Measurements from ENCODE around the gene PHOX2B.
"Not testable (repeated sequence)": the region's sequence is repeated elsewhere in the genome, so short reads cannot be mapped to it uniquely, and the experiment has no call there.

DNA sequence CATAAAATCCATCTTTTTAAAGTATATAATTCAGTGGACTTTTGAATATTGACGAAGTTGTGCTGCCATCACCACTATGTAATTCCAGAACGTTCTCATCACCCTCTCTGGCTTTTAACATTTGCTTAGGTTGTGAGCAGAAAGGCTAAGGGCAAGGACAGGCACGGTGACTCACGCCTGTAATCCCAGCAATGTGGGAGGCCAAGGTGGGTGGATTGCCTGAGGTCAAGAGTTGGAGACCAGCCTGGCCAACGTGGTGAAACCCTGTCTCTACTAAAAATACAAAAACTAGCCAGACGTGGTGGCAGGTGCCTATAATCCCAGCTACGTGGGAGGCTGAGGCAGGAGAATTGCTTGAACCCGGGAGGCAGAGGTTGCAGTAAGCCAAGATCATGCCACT lies 11.0 kb downstream of the PHOX2B start:
- not testable (repeated sequence) for TF ChIP-seq POLR2AphosphoS5, POLR2A (IDR thresholded peaks at IDR 0.05)
- TF ChIP-seq, protein P1, sequence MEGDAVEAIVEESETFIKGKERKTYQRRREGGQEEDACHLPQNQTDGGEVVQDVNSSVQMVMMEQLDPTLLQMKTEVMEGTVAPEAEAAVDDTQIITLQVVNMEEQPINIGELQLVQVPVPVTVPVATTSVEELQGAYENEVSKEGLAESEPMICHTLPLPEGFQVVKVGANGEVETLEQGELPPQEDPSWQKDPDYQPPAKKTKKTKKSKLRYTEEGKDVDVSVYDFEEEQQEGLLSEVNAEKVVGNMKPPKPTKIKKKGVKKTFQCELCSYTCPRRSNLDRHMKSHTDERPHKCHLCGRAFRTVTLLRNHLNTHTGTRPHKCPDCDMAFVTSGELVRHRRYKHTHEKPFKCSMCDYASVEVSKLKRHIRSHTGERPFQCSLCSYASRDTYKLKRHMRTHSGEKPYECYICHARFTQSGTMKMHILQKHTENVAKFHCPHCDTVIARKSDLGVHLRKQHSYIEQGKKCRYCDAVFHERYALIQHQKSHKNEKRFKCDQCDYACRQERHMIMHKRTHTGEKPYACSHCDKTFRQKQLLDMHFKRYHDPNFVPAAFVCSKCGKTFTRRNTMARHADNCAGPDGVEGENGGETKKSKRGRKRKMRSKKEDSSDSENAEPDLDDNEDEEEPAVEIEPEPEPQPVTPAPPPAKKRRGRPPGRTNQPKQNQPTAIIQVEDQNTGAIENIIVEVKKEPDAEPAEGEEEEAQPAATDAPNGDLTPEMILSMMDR (IDR thresholded peaks at IDR 0.05) = not testable (repeated sequence)
